CD14-positive monocyte (primary cell): ENCODE data around the gene POMT2. TPM values are rescaled to one million over a fixed set of nuclear protein-coding genes. Genes with fewer than 3 reads are reported as not detected.

Source experiments
- DNase-seq, 3 donors: peaks; one replicate each; pipeline ENCODE4 v3.0.0-alpha.2; 2011 to 2022
- H2AFZ ChIP-seq: 2 replicates; pipeline ENCODE4 v1.6.0; 2012; ENCODE audit warnings: mild to moderate bottlenecking, low read depth, low read length, inconsistent platforms; ENCODE audit not compliant: insufficient read depth, poor library complexity, severe bottlenecking
- H3K27ac ChIP-seq, 2 donors: 1 replicate in 1 of 2; 2 replicates in 1 of 2; pipeline ENCODE4 v1.5.1; 2012 to 2013; ENCODE audit warnings: low read length in 2 of 2, control low read depth in 1 of 2, inconsistent platforms in 1 of 2, low read depth in 1 of 2, mild to moderate bottlenecking in 1 of 2
- H3K27me3 ChIP-seq, 2 donors: one replicate each; pipeline versions ENCODE4 v1.6.0 to v1.6.1; 2011 to 2013; ENCODE audit warnings: low read length in 2 of 2; ENCODE audit not compliant: control insufficient read depth in 2 of 2, insufficient read depth in 2 of 2
- H3K36me3 ChIP-seq, 2 donors: replicated peaks in 1 of 2; 1 replicate in 1 of 2; 2 replicates in 1 of 2; pipeline versions ENCODE4 v1.5.1 to v1.6.1; 2012 to 2013; ENCODE audit warnings: low read length in 2 of 2, control low read depth in 1 of 2, inconsistent platforms in 1 of 2, mild to moderate bottlenecking in 1 of 2; ENCODE audit not compliant: insufficient read depth in 2 of 2, control insufficient read depth in 1 of 2
- H3K4me1 ChIP-seq, 2 donors: 1 replicate in 1 of 2; 2 replicates in 1 of 2; pipeline versions ENCODE4 v1.5.1 to v1.6.1; 2012 to 2013; ENCODE audit warnings: low read length in 2 of 2, control low read depth in 1 of 2, inconsistent platforms in 1 of 2, mild to moderate bottlenecking in 1 of 2, moderate library complexity in 1 of 2; ENCODE audit not compliant: insufficient read depth in 2 of 2, control insufficient read depth in 1 of 2
- H3K4me2 ChIP-seq: replicated peaks from 2 replicates; pipeline ENCODE3; 2012; ENCODE audit warnings: low read length, moderate library complexity, mild to moderate bottlenecking; ENCODE audit not compliant: poor library complexity, severe bottlenecking; ENCODE audit errors: extremely low read depth
- H3K4me3 ChIP-seq, 3 experiments: fragments of 200-600 bp in 1 of 3; sonication (generic) in 1 of 3; replicated peaks in 1 of 3; 1 replicate in 2 of 3; 2 replicates in 1 of 3; pipeline ENCODE4 v1.5.1; 2011 to 2013; ENCODE audit warnings: low read length in 3 of 3, mild to moderate bottlenecking in 3 of 3, control low read depth in 2 of 3, low read depth in 2 of 3, inconsistent platforms in 1 of 3, moderate library complexity in 1 of 3
- H3K79me2 ChIP-seq: 2 replicates; pipeline ENCODE4 v1.6.0; 2012; ENCODE audit warnings: mild to moderate bottlenecking, control low read depth, inconsistent platforms, low read length, moderate library complexity; ENCODE audit not compliant: insufficient read depth
- H3K9ac ChIP-seq: 2 replicates; pipeline ENCODE4 v1.6.0; 2017; ENCODE audit warnings: low read length, mild to moderate bottlenecking; ENCODE audit not compliant: insufficient read depth, poor library complexity, severe bottlenecking
- H3K9me3 ChIP-seq, 2 donors: replicated peaks in 1 of 2; 1 replicate in 1 of 2; 2 replicates in 1 of 2; pipeline versions ENCODE4 v1.5.1 to v1.6.1; 2012 to 2013; ENCODE audit warnings: low read length in 2 of 2, control low read depth in 1 of 2; ENCODE audit not compliant: control insufficient read depth in 1 of 2, insufficient read depth in 1 of 2
- H4K20me1 ChIP-seq: 2 replicates; pipeline ENCODE4 v1.6.0; 2012; ENCODE audit warnings: mild to moderate bottlenecking, low read length, control low read depth, moderate library complexity; ENCODE audit not compliant: insufficient read depth
- H3K27ac Mint-ChIP-seq, 7 donors: one replicate each; pipeline ENCODE4 v1.8.0; 2020; ENCODE audit warnings: mild to moderate bottlenecking in 7 of 7, mixed read lengths in 7 of 7, moderate library complexity in 6 of 7, inconsistent platforms in 2 of 7
- H3K27me3 Mint-ChIP-seq, 3 donors: one replicate each; pipeline ENCODE4 v1.8.0; 2021 to 2022; ENCODE audit warnings: low read depth in 3 of 3, mild to moderate bottlenecking in 3 of 3, mixed read lengths in 3 of 3, moderate library complexity in 3 of 3, inconsistent platforms in 1 of 3
- H3K36me3 Mint-ChIP-seq, 2 donors: one replicate each; pipeline ENCODE4 v1.8.0; 2020; ENCODE audit warnings: mixed read lengths in 2 of 2, inconsistent platforms in 1 of 2, mild to moderate bottlenecking in 1 of 2
- H3K4me1 Mint-ChIP-seq: one replicate; pipeline ENCODE4 v1.8.0; 2020; ENCODE audit warnings: mild to moderate bottlenecking, mixed read lengths
- H3K4me3 Mint-ChIP-seq, 2 donors: one replicate each; pipeline ENCODE4 v1.8.0; 2020; ENCODE audit warnings: mild to moderate bottlenecking in 2 of 2, mixed read lengths in 2 of 2, moderate library complexity in 1 of 2
- H3K9me3 Mint-ChIP-seq, 7 donors: one replicate each; pipeline ENCODE4 v1.8.0; 2020 to 2022; ENCODE audit warnings: mixed read lengths in 7 of 7, mild to moderate bottlenecking in 6 of 7, moderate library complexity in 6 of 7, inconsistent platforms in 2 of 7
- CTCF ChIP-seq: fragments of 200-600 bp; IDR thresholded peaks from one replicate; pipeline ENCODE4 v1.8.0; 2022; ENCODE audit warnings: antibody characterized with exemption, mild to moderate bottlenecking
- WGBS: methylation state at CpG from one replicate; pipeline ENCODE4 v1.1.5; 2013; ENCODE audit warnings: missing lambda C conversion rate; ENCODE audit not compliant: insufficient coverage; 5-methylcytosine and 5-hydroxymethylcytosine counted together
- intact Hi-C, 2 donors: fragments of 100-400 bp; cut with micrococcal nuclease; formaldehyde crosslinking; loops; one replicate each; pipeline versions ENCODE4 v1.15.0 to v1.15.1; 2023
- polyA plus RNA-seq, 3 donors: library from polyadenylated mRNA; depleted of rRNA in 1 of 3; unstranded in 2 of 3; stranded (reverse) in 1 of 3; fragments of 300-500 nt in 2 of 3; fragments of >200 nt in 1 of 3; fragmentation: Illumina TruSeq in 2 of 3; gene quantifications; 1 replicate in 2 of 3; 2 replicates in 1 of 3; pipeline ENCODE4 v1.2.3, GENCODE V29; 2012 to 2021

The POMT2 gene
- polyA plus RNA-seq, 3 donors = 1.5 to 8.9 (median 1.8) TPM

- Mint-ChIP-seq H3K27me3 (peaks cover 1 to 3% (median 2%) of the 10 kb centered on the region in 3 donors), H3K4me1 (peaks cover 3% of the 10 kb centered on the region), H3K4me3 (no peak overlapping the region), H3K27ac (no peak overlapping the region), H3K36me3 (no peaks in the 10 kb centered on the region), H3K9me3 (no peaks in the 10 kb centered on the region)
- H3K4me1 ChIP-seq = no peaks in the 10 kb centered on the region
- WGBS = 97% methylated on average over 4 of the region's 4 CpGs
- no peaks in the 10 kb centered on the region for H3K27me3 ChIP-seq
- H3K4me3 ChIP-seq = no peak overlapping the region
- H3K9me3 ChIP-seq = no peaks in the 10 kb centered on the region
- no peaks in the 10 kb centered on the region for H4K20me1 ChIP-seq
- TF ChIP-seq CTCF = no peak
- DNase-seq = no peak
- intact Hi-C loops = no loop called here
- H2AFZ ChIP-seq = no peak overlapping the region
- H3K9ac ChIP-seq = no peak overlapping the region
- no peak overlapping the region for H3K4me2 ChIP-seq
- no peaks in the 10 kb centered on the region for H3K36me3 ChIP-seq
- H3K79me2 ChIP-seq = no peaks in the 10 kb centered on the region
- H3K27ac ChIP-seq = no peak overlapping the region
Observed at GRCh38 chr14:77238996-77239395, 81.7 kb downstream of the POMT2 start.

- no peak for DNase-seq
- Histone ChIP-seq H3K4me3 (no peak overlapping the region), H3K79me2 (no peaks in the 10 kb centered on the region), H3K27me3 (no peaks in the 10 kb centered on the region), H4K20me1 (no peaks in the 10 kb centered on the region), H3K9me3 (no peaks in the 10 kb centered on the region), H3K36me3 (no peaks in the 10 kb centered on the region), H3K4me1 (no peaks in the 10 kb centered on the region), H3K27ac (no peak overlapping the region), H2AFZ (no peak overlapping the region), H3K9ac (no peak overlapping the region), H3K4me2 (no peak overlapping the region)
- Mint-ChIP-seq H3K27me3 (peaks cover 1 to 4% (median 3%) of the 10 kb centered on the region in 3 donors), H3K4me1 (peaks cover 3% of the 10 kb centered on the region), H3K9me3 (no peaks in the 10 kb centered on the region), H3K36me3 (no peaks in the 10 kb centered on the region), H3K27ac (no peak overlapping the region), H3K4me3 (no peak overlapping the region)
- no peak for TF ChIP-seq CTCF
- intact Hi-C loops = no loop called here
- 83% methylated on average over 2 of the region's 3 CpGs for WGBS
Observed at GRCh38 chr14:77238356-77238755, 82.3 kb downstream of the POMT2 start.
